SU-DHL-6 (cell line): ENCODE measurements around the gene GOT1.

Experiments used
- CTCF ChIP-seq: fragments of 200-600 bp; sonication (generic); IDR thresholded peaks from one replicate; pipeline ENCODE4 v1.5.1; 2017; ENCODE audit warnings: antibody characterized with exemption, mild to moderate bottlenecking, low read length, moderate library complexity; ENCODE audit not compliant: insufficient read depth, poor library complexity, severe bottlenecking
- EZH2phosphoT487 ChIP-seq: fragments of 200-600 bp; sonication (generic), shearing (Covaris generic); conservative IDR thresholded peaks from 2 replicates; pipeline ENCODE4 v1.6.1; 2018; ENCODE audit warnings: mild to moderate bottlenecking, antibody characterized with exemption, low read length, moderate library complexity, mixed read lengths

- TF ChIP-seq CTCF (no peak), EZH2phosphoT487 (no peak)
Measured at GRCh38 chr10:99450624-99451498, 20.4 kb upstream of the GOT1 start.
